PC-3 (cell line): ENCODE measurements around the gene SNX8. TPM values are rescaled to one million over a fixed set of nuclear protein-coding genes. Genes with fewer than 3 reads are reported as not detected.

Experiments
- ATAC-seq: fragments of 200-7000 bp; cut with Tn5 transposase; 2 replicates; pipeline ENCODE4 v1.9.1; 2020; ENCODE audit warnings: mild to moderate bottlenecking, moderate library complexity
- BruUV-seq: library from RNA; stranded (reverse); fragments of 400-500 nt; replicated peaks from 2 replicates; lab custom pipeline; 2021; lab: Mats Ljungman, UMichigan
- CTCF ChIA-PET: fragments of 300-600 bp; sonication (Branson Sonifier 250); formaldehyde crosslinking; loops from one replicate; lab custom pipeline; 2022; ENCODE audit warnings: antibody characterized with exemption; lab: Charles Lee
- POLR2A ChIA-PET: fragments of 300-600 bp; sonication (Branson Sonifier 250); formaldehyde crosslinking; loops from one replicate; lab custom pipeline; 2022; ENCODE audit warnings: antibody characterized with exemption; ENCODE audit not compliant: unreplicated experiment; lab: Charles Lee
- DNase-seq: peaks from one replicate; pipeline ENCODE4 v3.0.0-alpha.2; 2015
- H2AFZ ChIP-seq: fragments of 300-600 bp; sonication (generic); 2 replicates; pipeline ENCODE4 v1.6.0; 2016; ENCODE audit warnings: antibody characterized with exemption, low read length
- H3F3A ChIP-seq: fragments of 300-600 bp; sonication (generic); one replicate; pipeline ENCODE4 v1.6.0; 2017; ENCODE audit warnings: antibody characterized with exemption, low read length, control low read depth, mild to moderate bottlenecking; ENCODE audit not compliant: unreplicated experiment
- H3K27ac ChIP-seq: fragments of 300-600 bp; sonication (generic); 2 replicates; pipeline ENCODE4 v1.5.1; 2016; ENCODE audit warnings: mild to moderate bottlenecking, low read length
- H3K27me3 ChIP-seq: fragments of 300-600 bp; sonication (generic); 2 replicates; pipeline ENCODE4 v1.6.1; 2016; ENCODE audit warnings: low read length, mixed read lengths
- H3K36me3 ChIP-seq: fragments of 300-600 bp; sonication (generic); 2 replicates; pipeline ENCODE4 v1.6.1; 2016; ENCODE audit warnings: low read depth, mixed run types, low read length, mixed read lengths
- H3K4me1 ChIP-seq: fragments of 300-600 bp; sonication (generic); 2 replicates; pipeline ENCODE4 v1.5.1; 2016; ENCODE audit warnings: low read length; ENCODE audit not compliant: insufficient read depth
- H3K4me2 ChIP-seq: fragments of 300-600 bp; sonication (generic); 2 replicates; pipeline ENCODE4 v1.6.0; 2016; ENCODE audit warnings: low read length
- H3K4me3 ChIP-seq: fragments of 300-600 bp; sonication (generic); 2 replicates; pipeline ENCODE4 v1.5.1; 2016; ENCODE audit warnings: mild to moderate bottlenecking, low read length, mixed read lengths
- H3K79me2 ChIP-seq: fragments of 300-600 bp; sonication (generic); 2 replicates; pipeline ENCODE4 v1.6.1; 2017; ENCODE audit warnings: low read length, mixed read lengths
- H3K9ac ChIP-seq: fragments of 300-600 bp; sonication (generic); 2 replicates; pipeline ENCODE4 v1.6.0; 2016; ENCODE audit warnings: mild to moderate bottlenecking, low read length
- H3K9me2 ChIP-seq: fragments of 300-600 bp; sonication (generic); replicated peaks from 2 replicates; pipeline ENCODE4 v1.6.1; 2016; ENCODE audit warnings: mixed run types, low read length, mixed read lengths
- H3K9me3 ChIP-seq: fragments of 300-600 bp; sonication (generic); 2 replicates; pipeline ENCODE4 v1.6.1; 2016; ENCODE audit warnings: low read length, mixed read lengths
- H4K20me1 ChIP-seq: fragments of 300-600 bp; sonication (generic); 2 replicates; pipeline ENCODE4 v1.6.1; 2016; ENCODE audit warnings: low read length, mixed read lengths
- CTCF ChIP-seq: fragments of 300-600 bp; sonication (generic); conservative IDR thresholded peaks from 2 replicates; pipeline ENCODE4 v1.5.1; 2017; ENCODE audit warnings: antibody characterized with exemption, low read depth, mild to moderate bottlenecking, low read length
- EZH2 ChIP-seq: fragments of 300-600 bp; sonication (generic); IDR thresholded peaks from one replicate; pipeline ENCODE4 v1.6.1; 2017; ENCODE audit warnings: antibody characterized with exemption, mild to moderate bottlenecking, low read length; ENCODE audit not compliant: unreplicated experiment
- EZH2phosphoT487 ChIP-seq: fragments of 300-600 bp; sonication (generic); IDR thresholded peaks from 2 replicates; pipeline ENCODE4 v1.6.1; 2018; ENCODE audit warnings: mild to moderate bottlenecking, antibody characterized with exemption, low read length, borderline replicate concordance
- intact Hi-C: fragments of 100-400 bp; cut with micrococcal nuclease; formaldehyde crosslinking; loops from 2 replicates; pipeline ENCODE4 v1.9.0; 2023
- total RNA-seq: library from RNA; depleted of rRNA; stranded (reverse); fragments of >200 nt; gene quantifications from 2 replicates; pipeline ENCODE4 v1.2.3, GENCODE V29; 2014

Gene SNX8
- total RNA-seq, 1 experiment from 2014 or later, result 12.3 TPM

- peaks cover 4% of the 10 kb centered on the region; the same call in 1 of the 2 replicates for H3K4me1 ChIP-seq
- ChIA-PET POLR2A (no interaction called here), CTCF (no interaction called here)
- H3K27me3 ChIP-seq, result no peaks in the 10 kb centered on the region
- H3K36me3 ChIP-seq, result no peaks in the 10 kb centered on the region
- no peak overlapping the region for H3K4me3 ChIP-seq
- H3K79me2 ChIP-seq, result peaks cover 25% of the 10 kb centered on the region
- H3K27ac ChIP-seq, result no peak overlapping the region
- DNase-seq (no peak), ATAC-seq (no peak)
- H4K20me1 ChIP-seq, result no peaks in the 10 kb centered on the region
- intact Hi-C loops, result no loop called here
- H3K4me2 ChIP-seq, result no peak overlapping the region
- H2AFZ ChIP-seq, result no peak overlapping the region
- no peaks in the 10 kb centered on the region for H3F3A ChIP-seq
- H3K9me2 ChIP-seq, result no peaks in the 10 kb centered on the region
- no peaks in the 10 kb centered on the region for H3K9me3 ChIP-seq
- TF ChIP-seq EZH2 (no peak), EZH2phosphoT487 (no peak), CTCF (no peak)
- BruUV-seq, result no TSS peak
- H3K9ac ChIP-seq, result no peak overlapping the region
Observed at GRCh38 chr7:2299870-2300512, 14.2 kb downstream of the SNX8 start.

- TF ChIP-seq EZH2phosphoT487, result no peak
- TF ChIP-seq CTCF, result no peak
- TF ChIP-seq EZH2, result no peak
- Histone ChIP-seq H3K9ac (no peak overlapping the region), H3K79me2 (peaks cover 19% of the 10 kb centered on the region), H3K27me3 (no peaks in the 10 kb centered on the region), H3K9me2 (no peaks in the 10 kb centered on the region), H3K36me3 (no peaks in the 10 kb centered on the region), H4K20me1 (no peaks in the 10 kb centered on the region), H3K9me3 (no peaks in the 10 kb centered on the region), H2AFZ (no peak overlapping the region), H3K4me2 (no peak overlapping the region), H3K4me1 (peaks cover 4% of the 10 kb centered on the region; the same call in 1 of the 2 replicates), H3K4me3 (no peak overlapping the region), H3F3A (no peaks in the 10 kb centered on the region), H3K27ac (no peak overlapping the region)
- no peak for DNase-seq
- POLR2A ChIA-PET, result no interaction called here
- no TSS peak for BruUV-seq
- intact Hi-C loops, result no loop called here
- ATAC-seq, result no peak
- CTCF ChIA-PET, result no interaction called here
Observed at GRCh38 chr7:2299131-2299829, 15.0 kb downstream of the SNX8 start.

DNA sequence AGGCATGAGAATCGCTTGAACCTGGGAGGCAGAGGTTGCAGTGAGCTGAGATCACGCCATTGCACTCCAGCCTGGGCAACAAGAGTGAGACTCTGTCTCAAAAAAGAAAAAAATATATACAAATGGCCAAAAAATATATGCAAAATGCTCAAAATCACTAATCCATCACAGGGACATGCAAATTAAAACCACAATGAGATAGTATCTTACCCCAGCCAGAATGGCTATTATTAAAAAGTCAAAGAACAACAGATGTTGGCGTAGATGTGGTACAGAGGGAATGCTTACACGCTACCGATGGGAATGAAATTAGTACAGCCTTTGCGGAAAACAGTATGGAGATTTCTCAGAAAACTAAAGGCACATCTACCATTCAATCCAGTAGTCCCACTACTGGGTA lies 17.4 kb downstream of the SNX8 start:
- Histone ChIP-seq H3K4me3 (no peak overlapping the region), H3K27ac (no peak overlapping the region), H3K4me1 (peaks cover 4% of the 10 kb centered on the region; the same call in 1 of the 2 replicates), H4K20me1 (no peaks in the 10 kb centered on the region), H3K79me2 (peaks cover 19% of the 10 kb centered on the region), H3K36me3 (no peaks in the 10 kb centered on the region), H3F3A (no peaks in the 10 kb centered on the region), H2AFZ (no peak overlapping the region), H3K27me3 (no peaks in the 10 kb centered on the region), H3K9me3 (no peaks in the 10 kb centered on the region), H3K9ac (no peak overlapping the region), H3K4me2 (no peak overlapping the region), H3K9me2 (no peaks in the 10 kb centered on the region)
- intact Hi-C loops, result no loop called here
- DNase-seq, result no peak
- BruUV-seq, result no TSS peak
- POLR2A ChIA-PET, result no interaction called here
- CTCF ChIA-PET, result no interaction called here
- ATAC-seq, result no peak
- TF ChIP-seq CTCF, result no peak
- TF ChIP-seq EZH2phosphoT487, result no peak
- no peak for TF ChIP-seq EZH2
